GM18498 (cell line): ENCODE data around the gene CMAS.
"Not testable (repeated sequence)": the region's sequence is repeated elsewhere in the genome, so short reads cannot be mapped to it uniquely, and the experiment has no call there.

Source experiments
- ATAC-seq: cut with Tn5 transposase; IDR thresholded peaks from one replicate; pipeline ENCODE4 v1.9.1; 2021; ENCODE audit warnings: mild to moderate bottlenecking, moderate library complexity; ENCODE audit not compliant: unreplicated experiment

CMAS gene

DNA sequence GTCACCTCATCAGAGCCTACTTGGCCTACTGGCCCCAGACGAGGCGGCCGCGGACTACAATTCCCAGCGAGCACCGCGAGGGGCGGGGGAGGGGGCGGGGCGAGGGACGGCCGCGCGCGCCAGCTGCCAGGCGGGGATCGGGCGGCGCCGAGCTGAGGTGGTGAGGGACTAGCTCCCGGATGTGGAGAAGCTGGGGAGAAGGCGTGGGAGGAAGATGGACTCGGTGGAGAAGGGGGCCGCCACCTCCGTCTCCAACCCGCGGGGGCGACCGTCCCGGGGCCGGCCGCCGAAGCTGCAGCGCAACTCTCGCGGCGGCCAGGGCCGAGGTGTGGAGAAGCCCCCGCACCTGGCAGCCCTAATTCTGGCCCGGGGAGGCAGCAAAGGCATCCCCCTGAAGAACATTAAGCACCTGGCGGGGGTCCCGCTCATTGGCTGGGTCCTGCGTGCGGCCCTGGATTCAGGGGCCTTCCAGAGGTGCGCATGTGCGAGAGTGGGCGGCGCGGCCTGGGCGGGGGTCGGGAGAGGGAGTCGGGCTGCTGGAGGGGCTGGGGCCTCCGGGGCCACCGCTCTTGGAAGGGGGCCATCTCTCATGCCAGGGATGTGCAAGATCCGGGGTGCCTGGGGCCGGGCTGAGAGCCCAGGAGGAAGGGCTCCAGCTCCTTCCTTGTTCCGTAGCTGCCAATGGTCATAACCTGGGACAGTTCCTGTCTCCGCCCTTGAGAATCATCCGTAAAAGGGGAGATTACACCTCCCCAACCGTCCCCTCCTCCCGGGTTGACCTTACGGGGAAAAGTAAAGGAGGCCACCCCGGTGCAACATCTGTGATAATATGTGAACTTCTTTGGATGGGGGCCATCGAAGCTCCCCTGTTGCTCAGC lies at the start of gene CMAS:
Gene CMAS, plus strand, starts transcription at position 129 of the 878 bp plus-strand sequence. Its CDS starts 86 bp downstream, at position 215.
- peak; percentile 93 for ATAC-seq

DNA sequence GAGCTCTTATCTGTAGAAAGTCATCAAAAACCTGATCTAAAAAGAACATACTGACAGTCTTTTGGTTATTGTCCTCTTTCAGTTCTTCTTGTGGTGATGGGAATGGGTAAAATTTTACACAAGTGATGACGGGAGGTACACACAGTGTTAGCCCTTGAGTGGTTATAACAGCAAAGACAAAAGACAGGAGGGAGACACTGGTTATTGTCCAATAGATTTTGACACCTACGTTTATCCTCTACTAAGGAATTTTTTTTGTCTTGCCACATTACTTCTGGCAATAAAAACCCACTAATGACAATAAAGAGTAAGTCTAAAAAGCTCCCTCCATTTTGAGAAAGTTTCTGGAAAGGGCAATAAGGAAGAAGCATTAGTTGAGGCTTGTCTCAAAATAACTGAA lies 47.7 kb upstream of the CMAS start:
- ATAC-seq = no peak

DNA sequence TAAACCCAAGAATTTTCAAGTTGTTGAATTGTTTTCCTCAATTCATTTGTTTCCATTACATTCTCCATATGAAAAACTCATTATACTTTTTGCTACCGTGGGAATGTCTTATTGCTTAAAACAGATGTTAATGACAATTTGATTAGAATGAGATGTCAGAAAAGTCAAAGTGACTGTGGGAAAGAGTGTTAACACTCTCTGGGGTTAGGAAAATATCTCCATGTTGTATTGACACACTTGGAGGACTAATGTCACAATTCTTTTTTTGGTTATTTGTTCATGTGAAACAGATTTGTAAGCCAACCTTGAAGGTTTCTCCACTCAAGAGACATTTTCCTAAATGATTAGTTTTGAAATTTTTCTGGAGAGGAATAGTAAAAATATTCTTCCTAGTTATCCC lies 47.2 kb upstream of the CMAS start:
- ATAC-seq = no peak

DNA sequence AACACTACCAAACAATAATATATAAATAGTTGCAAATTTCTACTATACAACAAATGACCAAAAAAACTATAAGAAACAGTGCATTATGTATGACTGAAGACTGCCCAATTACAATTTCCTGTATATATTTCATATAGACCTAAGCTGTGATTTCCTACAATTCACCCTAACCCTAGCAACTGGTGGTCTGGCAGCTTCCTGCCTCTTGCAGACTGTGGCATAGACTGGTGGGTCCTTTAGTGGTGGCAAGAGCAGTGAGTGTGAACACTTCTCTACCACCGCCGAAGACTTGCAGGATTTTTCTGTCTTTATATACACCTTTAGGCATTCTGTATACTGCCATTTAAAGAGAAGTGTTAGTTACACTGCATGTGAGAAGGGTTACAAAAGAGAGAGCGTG lies 43.6 kb upstream of the CMAS start:
- ATAC-seq = no peak

DNA sequence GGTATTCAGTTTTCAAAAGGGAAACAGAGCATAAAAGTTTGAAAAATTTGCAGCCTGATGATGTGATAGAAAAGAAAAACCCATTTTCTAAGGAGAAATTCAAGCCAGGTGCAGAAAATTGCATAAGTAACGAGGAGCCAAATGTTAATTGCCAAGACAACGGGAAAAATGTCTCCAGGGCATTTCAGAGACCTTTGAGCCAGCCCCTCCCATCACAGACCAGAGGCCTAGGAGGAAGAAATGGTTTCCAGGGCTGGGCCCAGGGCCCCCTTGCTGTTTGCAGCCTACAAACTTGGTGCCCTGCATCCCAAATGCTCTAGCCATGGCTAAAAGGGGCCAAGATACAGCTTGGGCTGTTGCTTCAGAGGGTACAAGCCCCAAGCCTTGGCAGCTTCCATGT lies 38.2 kb upstream of the CMAS start:
- not testable (repeated sequence) for ATAC-seq

DNA sequence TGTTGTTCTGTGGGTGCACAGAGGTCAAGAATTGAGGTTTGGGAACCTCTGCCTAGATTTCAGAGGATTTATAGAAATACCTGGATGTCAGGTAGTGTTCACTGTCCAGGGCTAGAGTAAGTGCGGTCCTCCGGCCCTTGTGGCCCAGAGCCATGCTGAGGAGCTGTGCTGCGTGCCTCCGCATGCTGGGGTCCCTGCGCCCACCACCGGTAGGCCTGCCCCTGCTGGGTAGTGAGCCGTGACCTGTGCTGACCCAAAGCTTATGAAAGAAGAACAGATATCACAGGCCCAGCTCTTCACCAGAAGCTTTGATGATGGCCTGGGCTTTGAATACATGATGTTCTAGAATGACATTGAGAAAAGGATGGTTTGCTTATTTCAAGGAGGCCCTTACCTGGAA lies 37.8 kb upstream of the CMAS start:
- no peak for ATAC-seq

DNA sequence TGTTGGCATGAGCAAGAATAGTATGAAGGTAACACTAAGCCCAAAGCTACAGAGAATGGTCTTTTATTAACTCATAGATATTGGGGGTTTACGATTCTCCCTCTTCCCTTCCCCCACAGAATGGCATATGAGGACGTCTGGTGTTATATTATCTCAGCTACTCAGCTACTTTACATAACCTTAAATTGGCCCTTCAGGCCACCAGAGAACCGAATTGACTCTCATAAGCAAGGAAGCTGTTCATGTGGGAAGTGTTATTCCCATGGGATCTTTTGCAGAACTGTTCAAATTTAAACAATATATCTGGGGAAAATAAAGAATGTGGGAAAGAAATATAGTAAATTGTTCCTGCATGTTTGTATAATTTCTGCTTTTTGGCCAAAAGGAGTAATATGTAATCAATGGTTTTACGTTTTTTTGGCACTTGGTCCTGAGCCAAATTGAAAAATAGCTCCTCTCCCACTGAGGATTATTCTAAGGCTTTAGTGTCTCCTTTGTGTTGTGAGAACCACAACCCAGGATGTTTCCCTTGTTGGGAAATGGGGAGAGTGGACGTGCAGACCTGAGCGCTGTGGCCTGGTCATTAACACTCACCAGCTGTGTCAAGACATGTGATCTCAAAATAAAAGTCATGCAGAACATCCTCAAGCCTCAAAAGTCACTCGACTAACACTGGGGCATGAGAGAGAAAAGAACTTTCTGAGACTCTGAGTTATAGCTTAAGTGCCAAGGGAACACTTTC lies 31.8 kb upstream of the CMAS start:
- ATAC-seq = no peak

DNA sequence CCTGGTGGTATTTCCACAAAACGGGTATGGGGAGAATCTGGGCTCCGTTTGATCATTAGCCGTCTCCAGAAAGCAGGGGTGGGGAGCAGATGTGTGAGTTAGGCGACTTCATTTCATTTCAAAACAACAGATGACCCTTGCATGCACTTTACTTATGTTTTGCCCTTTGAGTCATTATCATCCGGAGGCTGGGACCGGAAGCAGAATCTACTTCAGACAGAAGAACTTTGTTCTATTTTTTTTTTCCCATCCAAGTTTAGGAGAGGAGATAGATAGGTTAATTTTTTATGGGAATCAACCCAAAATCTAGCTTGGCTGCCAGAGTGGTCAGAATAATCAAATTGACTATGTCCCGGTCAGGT lies 31.3 kb upstream of the CMAS start:
- no peak for ATAC-seq

DNA sequence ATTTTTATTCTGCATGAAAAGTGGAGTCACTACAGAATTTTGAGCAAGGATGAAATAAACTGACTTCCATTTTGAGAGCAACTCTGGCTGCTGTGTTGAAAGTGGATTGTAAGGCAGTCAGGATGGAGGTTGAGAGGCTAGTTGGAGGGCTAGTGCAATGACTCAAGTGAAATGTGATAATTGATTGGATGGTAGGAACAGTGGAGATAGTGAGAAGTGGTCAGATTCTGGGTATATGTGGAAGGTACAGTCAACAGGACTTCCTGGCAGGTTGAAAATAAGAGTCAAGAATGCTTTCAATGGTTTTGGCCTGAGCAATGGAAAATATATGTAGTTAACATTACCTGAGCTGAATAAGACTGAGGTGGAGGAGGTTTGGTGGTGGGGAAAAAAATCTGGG lies 29.0 kb upstream of the CMAS start:
- no peak for ATAC-seq

DNA sequence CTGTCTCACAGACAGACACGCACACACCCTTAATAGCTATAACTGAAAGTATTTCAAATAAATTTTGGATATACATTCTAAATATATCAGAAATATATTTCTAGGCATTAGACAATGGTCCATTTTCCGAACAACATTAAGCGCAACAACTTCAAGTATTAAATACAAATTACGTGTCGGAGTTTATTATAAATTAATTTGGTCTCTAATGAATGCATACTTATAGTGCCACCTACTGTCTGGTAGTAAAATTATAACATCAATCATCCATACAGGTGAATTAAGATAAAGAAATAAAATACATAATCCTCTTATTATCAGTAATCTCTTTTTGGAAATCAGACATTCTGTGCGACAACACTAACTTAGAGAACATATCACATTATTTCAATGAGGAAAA lies 27.2 kb upstream of the CMAS start:
- no peak for ATAC-seq

DNA sequence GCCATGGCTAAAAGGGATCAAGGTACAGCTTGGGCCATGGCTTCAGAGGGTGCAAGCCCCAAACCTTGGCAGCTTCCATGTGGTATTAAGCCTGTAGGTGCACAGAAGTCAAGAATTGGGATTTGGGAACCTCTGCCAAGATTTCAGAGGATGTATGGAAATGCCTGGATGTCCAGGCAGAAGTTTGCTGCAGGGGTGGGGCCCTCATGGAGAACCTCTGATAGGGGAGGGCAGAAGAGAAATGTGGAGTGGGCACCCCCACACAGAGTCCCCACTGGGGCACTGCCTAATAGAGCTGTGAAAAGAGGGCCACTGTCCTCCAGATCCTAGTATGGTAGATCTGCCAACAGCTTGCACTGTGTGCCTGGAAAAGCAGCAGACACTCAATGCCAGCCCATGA lies 22.5 kb upstream of the CMAS start:
- ATAC-seq = not testable (repeated sequence)

DNA sequence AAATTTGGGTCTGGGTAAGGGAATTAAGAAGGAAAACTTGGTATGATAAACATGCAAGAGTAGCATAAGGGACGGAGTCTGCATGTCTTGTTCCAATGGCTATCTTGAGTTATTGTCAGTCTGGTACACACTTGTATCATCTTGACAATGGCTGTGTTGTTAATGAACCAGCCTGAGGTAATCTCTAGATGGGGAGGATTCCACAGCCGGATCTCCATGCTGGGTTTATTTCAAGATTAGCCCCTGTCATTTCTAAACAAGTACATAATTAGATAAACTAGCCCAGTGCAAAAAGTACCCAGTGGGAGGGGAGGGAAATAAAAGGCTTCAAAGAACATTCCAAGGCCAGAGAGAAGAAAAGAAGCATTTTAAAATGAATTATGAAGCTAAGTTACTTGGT lies 16.5 kb upstream of the CMAS start:
- ATAC-seq = no peak

DNA sequence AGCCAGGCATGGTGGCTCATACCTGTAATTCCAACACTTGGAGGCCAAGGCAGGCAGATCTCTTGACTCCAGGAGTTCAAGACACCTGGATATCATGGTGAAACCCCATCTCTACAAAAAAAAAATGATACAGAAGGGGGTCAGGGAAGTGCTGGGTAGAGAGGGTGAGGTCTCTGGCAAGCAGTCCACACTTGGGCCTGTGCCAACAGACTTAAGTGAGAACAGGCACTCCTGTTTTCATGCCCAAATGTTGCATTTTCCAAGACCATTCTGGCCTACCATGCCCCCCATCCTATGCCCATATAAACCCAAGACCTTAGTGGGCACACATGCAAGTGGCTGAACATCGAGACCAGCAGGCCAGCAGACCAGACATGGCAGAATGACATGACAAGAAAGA lies 16.0 kb upstream of the CMAS start:
- ATAC-seq = no peak

DNA sequence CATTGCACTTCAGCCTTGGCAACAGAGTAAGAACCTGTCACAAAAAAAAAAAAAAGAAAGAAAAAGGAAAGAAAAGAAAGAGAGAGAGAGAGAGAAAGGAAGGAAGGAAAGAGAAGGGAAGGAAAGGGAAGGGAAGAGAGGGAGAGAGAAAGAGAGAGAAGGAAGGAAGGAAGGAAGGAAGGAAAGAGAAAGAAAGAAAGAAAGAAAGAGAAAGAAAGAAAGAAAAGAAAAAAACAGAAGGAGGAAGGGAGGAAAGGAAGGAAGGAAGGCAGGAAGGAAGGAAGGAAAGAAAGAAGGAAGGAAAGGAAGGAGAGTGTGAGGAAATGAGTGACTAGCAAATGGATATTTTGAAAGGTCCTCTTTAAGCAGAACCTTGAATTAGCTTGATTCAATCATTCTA lies 13.3 kb upstream of the CMAS start:
- no peak for ATAC-seq

DNA sequence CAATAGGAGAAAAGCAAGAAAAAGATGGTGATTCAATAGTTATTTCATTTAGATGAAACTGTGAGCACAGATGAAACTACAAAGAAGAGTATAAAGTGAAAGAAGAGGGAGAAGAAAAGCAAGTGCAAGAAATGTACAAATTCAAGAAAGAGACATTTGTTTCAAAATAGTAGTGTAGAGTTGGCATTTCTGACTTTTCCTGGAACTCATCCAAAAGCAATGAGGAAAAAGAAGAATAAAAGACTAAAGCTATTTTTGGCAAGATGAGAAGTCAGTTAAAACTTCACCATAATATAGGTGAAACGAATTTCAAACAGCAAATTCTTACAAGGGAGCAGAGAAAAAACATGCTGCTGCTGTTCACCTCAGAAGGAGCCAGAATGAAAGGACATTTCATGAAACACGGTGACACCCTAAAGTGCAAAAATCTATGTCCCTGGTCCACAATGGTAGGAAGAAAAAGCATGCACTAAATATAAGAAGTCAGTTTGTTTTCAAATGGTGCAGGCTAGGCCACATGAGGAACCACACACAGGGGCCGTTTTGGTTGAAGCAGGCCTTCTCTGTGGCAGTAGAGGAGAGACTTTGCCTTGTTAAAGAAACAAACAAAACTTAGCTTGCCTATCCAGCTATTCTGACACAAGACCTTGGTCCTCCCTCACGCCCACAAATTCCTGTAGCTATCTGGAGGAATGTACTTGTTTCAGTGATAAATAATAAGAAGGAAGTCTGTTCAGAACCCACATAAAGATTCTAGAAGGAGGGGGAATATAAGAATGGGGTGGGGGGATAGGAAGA lies 11.1 kb upstream of the CMAS start:
- no peak for ATAC-seq

DNA sequence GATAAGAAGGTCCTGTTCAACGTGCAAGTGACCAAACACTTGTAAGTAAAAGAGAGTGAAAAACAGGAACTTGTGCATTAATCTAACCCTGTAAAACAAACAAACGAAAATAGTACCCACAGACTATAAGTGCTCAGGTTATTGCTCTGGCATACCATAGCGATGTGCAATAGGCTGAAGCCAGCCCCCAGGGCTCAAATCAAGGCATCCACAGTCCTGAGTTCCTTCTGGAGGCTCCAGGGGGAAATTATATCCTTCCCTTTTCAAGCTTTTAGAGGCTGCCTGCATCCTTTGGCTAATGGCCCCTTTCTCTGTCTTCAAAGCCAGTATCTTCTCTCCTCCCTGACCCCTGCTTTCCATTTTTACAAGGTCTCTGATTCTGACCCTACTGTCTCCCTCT lies 8.1 kb upstream of the CMAS start:
- no peak for ATAC-seq

DNA sequence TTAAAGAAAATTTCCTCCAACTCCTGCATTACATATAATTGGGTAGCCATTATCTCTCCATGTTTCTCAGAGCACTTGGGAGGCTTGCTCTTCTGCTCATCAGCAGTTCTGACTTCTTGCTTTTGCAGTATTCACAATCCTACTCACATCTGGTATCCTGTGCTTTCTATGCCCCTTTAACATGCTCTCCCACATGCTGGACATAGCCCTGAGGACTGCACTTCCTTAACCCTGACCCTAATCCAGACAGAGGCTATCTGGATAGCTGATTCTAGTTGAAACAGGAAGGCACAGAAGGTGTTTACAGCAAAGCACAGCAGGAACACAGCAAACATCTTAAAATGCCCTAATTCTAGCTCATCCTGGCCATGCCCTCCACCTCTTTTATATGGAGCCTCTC lies 7.3 kb upstream of the CMAS start:
- no peak for ATAC-seq

DNA sequence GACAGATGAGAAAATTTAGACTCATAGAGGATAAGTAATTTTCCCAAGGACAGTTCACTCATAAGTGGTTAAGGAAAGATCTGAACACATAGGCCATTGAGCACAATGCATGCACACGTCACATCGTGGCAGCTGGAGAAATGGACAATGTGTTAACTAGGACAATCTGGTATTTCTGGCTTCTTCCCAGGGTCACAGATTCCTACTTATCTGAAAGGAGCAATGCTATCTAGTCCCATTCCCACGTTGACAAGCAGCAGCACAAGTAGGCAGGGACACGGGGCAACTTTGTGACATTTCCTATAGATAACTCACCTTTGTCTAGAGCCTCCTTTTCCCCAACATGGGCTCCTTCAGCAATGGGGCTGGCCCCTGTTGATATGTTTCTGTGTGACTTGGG lies 6.7 kb upstream of the CMAS start:
- ATAC-seq = no peak

DNA sequence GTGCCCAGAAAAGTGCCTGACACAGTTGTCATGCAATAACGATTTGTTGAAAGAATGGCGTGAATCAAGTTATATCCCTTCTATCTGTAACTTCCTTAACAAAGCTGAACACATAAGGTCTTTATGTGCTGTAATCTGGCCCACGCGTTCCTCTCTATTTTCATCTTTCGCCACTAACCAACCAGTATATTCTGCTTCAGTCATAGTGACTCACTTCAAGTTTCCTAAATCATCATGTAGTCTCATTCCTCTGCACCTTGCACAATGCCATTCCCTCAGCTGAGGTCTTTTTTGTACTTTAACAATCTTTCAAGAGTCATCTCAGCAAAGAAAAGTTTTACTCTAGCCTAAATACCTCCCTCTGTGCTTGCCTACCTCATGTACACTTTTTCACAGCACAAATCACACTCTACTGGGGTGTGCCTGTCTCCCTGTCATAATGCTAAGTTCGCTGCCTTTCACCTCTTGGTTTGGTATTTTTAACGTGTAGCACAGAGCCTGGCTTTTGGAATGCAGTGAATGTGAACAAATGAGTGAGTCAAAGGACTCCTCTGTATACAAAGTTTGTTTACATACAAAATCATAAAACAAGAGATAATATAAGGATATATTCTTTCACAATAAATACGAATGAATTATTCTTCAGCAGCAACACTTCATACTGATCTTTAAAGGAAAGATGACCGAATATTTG lies 2.9 kb upstream of the CMAS start:
- ATAC-seq = no peak

DNA sequence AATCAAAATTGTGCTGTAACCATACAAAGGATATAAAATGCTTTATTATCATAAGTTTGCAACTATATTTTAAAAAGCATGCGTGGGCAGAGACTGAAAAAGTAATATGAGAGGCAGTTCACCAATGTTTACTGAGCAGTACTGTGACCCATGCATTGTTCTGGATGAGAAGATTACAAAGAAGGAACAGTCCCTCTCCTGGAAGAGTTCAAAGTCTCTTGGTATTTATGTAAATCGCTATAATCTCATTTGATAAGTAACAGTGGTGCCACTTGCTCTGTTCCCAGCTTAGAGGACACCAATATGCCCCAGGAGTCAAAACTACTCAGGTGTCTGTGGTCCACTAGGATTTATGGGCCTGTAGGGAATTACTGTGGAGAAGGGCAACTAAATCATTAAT lies 2.1 kb upstream of the CMAS start:
- ATAC-seq = no peak

DNA sequence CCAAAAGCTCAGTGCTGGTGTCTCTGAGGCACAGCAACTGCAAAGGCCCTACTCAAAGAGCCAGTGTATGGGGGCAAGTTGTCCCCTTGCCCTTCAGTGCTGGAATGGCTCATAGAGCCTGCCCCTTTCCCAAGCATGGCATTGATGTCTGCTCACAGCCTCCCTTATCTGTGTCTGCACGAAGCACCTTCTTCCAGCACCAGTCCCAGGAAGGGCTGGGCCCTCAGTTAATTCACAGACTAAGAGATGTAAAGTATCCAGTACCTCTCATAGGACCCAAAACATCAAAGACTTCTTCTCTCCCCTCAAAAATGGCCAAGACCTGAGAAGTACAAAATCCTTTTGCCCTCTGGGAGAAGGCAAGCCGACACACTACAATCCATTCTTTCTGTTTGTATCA lies 1.6 kb upstream of the CMAS start:
- ATAC-seq = no peak
